Measurements from ENCODE around the gene ENTPD7.

- no peak for TF ChIP-seq REST (IDR thresholded peaks at IDR 0.05; ENCODE audit: low read depth)
- no peak for TF ChIP-seq CEBPB (IDR thresholded peaks at IDR 0.05)
- TF ChIP-seq RAD21 (IDR thresholded peaks at IDR 0.05; ENCODE audit: low read depth) = no peak
- no peak for TF ChIP-seq YY1 (IDR thresholded peaks at IDR 0.05; ENCODE audit: low read depth)
- no peak for TF ChIP-seq MAX (IDR thresholded peaks at IDR 0.05)
- no peak for TF ChIP-seq FOXM1 (IDR thresholded peaks at IDR 0.05; ENCODE audit: borderline replicate concordance, low read depth)
- TF ChIP-seq TAF1 (IDR thresholded peaks at IDR 0.05; ENCODE audit: low read depth) = no peak
- no peak for TF ChIP-seq ZBTB7A (IDR thresholded peaks at IDR 0.05; ENCODE audit: low read depth)
- TF ChIP-seq EGR1 (IDR thresholded peaks at IDR 0.05) = no peak
- TF ChIP-seq NFIC (IDR thresholded peaks at IDR 0.05) = no peak
- TF ChIP-seq CREB1 (IDR thresholded peaks at IDR 0.05; ENCODE audit: low read depth) = no peak
- no peak for TF ChIP-seq EP300 (IDR thresholded peaks at IDR 0.05; ENCODE audit: borderline replicate concordance)
Measured at GRCh38 chr10:99660662-99661376, 1.5 kb downstream of the ENTPD7 start.

Data from Ishikawa (cell line).